T follicular helper cell (primary cell): Measurements from ENCODE around the gene CMTM3.
"Not testable (repeated sequence)": the region's sequence is repeated elsewhere in the genome, so short reads cannot be mapped to it uniquely, and the experiment has no call there.

Source experiments
- DNase-seq: peaks from one replicate; pipeline ENCODE4 v3.0.0-alpha.2; 2020; ENCODE audit warnings: low read depth
- total RNA-seq, 2 experiments: gene quantifications; one replicate each; lab custom pipeline; 2026; lab: John Stamatoyannopoulos, UW

The CMTM3 gene, protein sequence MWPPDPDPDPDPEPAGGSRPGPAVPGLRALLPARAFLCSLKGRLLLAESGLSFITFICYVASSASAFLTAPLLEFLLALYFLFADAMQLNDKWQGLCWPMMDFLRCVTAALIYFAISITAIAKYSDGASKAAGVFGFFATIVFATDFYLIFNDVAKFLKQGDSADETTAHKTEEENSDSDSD
- total RNA-seq = 45.6 to 150 reads per million in 2 experiments

- peak; percentile 62 for DNase-seq
Observed at GRCh38 chr16:66604376-66605176, at the start of gene CMTM3. Gene CMTM3 (plus strand): TSS chr16:66604704. CDS start chr16:66604806, 102 bp downstream.

DNA sequence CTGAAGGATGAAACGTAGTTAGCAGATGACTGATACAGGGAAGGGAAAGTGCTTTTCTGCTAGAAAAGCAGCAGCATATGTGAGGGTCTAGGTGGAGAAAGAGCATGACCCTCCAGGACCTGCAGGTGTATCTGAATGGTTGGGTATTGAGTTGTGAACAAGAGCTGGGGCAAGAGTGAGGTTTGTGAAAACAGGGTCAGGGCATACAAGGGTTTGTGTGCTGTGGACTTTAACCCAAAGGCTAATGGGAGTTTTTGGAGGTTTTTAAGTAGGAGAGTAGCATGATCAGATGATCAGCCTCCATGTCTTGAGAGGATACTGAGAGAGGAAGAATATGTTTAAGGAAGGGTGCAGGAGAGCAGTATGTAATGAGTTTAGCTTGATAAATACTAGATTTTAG, 44.4 kb upstream of the CMTM3 start:
- no peak for DNase-seq

GRCh38 chr16:66561381-66562080, 43.0 kb upstream of the CMTM3 start:
- DNase-seq = no peak

GRCh38 chr16:66562409-66562808, 42.1 kb upstream of the CMTM3 start:
- DNase-seq = no peak

DNA sequence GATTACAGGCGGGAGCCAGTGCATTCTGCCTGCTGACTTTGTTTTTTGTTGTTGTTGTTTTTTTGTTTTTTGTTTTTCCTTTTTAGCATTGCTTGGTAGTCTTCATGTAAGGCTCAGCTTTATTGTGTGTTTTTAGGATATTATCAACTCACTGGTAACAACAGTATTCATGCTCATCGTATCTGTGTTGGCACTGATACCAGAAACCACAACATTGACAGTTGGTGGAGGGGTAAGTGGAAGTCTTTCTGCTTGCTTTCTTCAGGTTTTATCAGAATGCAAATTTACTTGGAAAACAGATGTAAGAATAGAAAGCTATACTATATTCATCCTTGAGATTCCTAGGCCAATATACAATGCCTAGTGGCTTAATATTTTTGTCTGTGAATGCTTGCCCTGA, 41.5 kb upstream of the CMTM3 start:
- no peak for DNase-seq

DNA sequence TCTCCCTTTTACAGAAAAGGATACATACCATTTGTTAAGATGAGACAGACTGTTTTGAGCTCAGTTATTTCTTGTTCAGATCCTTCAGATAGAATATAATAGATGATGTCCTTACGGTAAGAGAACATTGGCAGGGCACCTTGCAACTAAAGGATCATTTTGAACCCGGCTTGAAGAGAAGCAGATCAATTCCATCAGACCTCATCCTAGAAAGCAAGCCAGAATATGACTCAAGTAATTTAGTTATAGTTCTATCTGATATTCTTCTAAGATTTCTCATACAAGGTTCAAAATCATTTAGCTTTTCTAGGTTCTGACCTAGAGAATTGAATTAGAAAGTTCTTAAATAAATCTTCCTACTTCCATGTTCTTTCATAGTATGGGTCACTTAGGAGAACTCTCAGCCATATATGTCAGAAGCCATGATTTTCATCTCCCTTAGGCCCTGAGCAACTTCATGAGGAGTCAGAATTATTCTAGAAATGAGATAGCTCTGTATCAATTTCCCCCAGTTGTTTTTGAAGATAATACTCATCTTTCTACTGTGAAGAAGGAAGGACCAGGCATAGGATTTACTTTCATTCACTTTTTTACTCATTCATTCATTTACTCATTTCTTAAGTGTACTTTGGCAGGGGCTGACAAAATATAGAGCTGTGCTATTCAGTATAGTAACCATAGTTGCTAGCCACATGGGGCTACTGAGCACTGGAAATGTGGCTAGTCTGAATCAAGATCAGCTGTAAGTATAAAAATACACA, 40.8 kb upstream of the CMTM3 start:
- DNase-seq = no peak

GRCh38 chr16:66566051-66566901, 38.2 kb upstream of the CMTM3 start, which contains the start of gene CMTM1:
Gene CMTM1 (plus strand): TSS chr16:66566439. CDS start chr16:66566514, 75 bp downstream.
- DNase-seq = no peak

DNA sequence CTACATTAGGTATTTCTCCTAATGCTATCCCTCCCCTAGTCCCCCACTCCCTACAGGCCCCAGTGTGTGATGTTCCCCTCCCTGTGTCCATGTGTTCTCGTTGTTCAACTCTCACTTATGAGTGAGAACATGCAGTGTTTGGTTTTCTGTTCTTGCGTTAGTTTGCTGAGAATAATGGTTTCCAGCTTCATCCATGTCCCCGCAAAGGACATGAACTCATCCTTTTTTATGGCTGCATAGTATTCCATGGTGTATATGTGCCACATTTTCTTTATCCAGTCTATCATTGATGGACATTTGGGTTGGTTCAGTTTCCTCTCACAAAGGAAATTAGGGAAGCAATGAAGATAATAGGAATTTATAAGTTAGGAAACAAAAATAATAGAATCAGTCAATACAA, 37.2 kb upstream of the CMTM3 start:
- DNase-seq = not testable (repeated sequence)

DNA sequence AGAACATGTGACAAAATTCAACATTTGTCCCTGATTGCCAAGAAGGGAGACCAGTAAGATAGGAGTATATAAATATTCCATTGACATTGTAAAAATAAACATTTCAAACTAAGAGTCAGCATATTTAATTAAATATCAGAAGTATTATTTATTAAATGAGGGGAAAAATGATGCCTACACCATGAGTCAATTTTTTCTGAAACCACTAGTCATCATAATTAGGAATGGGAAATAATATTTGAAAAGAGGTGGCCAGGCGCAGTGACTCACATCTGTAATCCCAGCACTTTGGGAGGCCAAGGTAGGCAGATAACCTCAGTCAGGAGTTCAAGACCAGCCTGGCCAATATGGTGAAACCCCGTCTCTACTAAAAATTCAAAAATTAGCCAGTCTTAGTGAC, 36.1 kb upstream of the CMTM3 start:
- DNase-seq = no peak

DNA sequence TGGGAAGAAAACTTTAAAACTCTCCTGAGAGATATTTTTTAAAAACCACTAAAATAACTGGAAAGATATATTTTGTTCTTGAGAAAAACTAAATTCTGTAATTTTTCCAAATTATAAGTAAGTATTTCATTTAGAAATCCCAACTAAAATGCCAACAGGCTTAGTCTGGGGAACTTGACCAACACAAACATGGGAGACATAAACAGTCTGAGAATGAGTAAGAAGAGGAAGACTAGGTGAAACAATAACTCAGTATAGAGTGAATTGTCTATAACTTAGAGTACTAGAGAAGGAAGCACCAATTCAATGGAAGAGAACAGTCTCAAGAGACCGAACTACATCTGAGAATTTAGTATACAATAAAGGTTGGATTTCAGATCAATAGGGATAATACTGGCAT, 35.4 kb upstream of the CMTM3 start:
- no peak for DNase-seq

GRCh38 chr16:66569827-66570405, 34.6 kb upstream of the CMTM3 start:
- no peak for DNase-seq

GRCh38 chr16:66572356-66572755, 32.1 kb upstream of the CMTM3 start:
- no peak for DNase-seq

GRCh38 chr16:66574081-66574480, 30.4 kb upstream of the CMTM3 start:
- no peak for DNase-seq

GRCh38 chr16:66574531-66574930, 30.0 kb upstream of the CMTM3 start:
- DNase-seq = no peak

- DNase-seq = no peak
Observed at GRCh38 chr16:66575060-66575459, 29.4 kb upstream of the CMTM3 start.

DNA sequence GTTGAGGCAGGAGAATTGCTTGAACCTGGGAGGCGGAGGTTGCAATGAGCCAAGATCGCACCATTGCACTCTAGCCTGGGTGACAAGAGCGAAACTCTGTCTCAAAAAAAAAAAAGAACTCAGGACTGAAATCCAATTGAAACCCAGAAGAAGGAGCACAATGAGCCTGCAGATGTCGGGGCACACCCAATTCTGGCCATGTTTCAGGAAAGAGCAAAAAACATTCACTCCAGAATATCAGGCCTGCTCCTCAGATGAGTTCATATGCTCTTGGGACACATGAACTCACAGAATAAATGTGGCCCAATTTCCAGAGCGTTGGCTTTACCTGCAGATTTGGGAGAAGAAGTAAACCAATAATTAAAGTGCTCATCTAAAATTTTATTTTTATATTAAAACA, 28.2 kb upstream of the CMTM3 start:
- DNase-seq = no peak

DNA sequence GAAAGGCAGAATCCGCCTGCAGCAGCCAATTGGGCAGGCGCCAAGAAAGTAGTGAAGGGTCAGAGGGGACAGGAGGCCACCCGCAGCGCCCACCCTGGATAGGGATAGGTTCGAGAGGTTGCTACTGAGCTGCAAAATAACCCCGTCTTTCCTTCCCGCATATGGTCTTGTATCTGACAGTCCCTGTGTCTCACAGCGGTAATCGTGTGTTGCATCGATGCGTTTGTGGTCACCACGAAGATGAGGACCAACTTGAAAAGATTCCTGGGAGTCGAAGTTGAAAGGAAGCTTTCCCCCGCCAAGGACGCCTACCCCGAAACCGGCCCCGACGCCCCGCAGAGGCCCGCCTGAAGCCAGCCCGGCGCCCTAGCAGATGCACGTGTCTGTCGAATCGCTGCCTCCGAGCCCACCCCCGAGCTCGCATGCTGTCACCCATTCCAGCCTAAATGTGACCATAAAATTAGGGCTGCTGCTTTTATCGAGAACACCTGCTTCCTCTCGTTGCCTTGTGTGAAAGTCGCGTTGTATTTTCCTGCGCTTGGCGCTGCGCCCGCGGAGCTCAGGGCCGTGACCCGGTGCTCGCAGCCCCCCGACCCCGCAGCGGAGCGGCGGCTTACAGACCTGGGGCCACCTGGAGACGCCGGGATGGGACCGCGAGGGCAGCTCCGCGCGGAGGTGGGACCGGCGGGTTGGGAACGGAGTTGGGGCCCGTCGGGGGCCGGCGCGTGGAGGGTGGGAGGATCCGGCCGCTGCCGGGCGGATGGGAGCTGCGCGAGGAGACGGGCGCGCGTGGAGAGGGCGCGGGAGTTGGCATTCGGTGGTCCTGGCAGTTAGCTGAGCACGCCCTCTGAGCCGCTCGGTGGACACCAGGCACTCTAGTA, 25.6 kb upstream of the CMTM3 start, which contains the start of gene CMTM2:
TSS of gene CMTM2 (plus strand) at position 813 of the 881 bp plus-strand sequence. CDS start 145 bp downstream, outside the sequence.
- DNase-seq = no peak

GRCh38 chr16:66580605-66581209, 23.8 kb upstream of the CMTM3 start:
- no peak for DNase-seq
